ENCODE measurements around the gene TMEM181. TPM values are rescaled to one million over a fixed set of nuclear protein-coding genes. Genes with fewer than 3 reads are reported as not detected.
"Not testable (repeated sequence)": the region's sequence is repeated elsewhere in the genome, so short reads cannot be mapped to it uniquely, and the experiment has no call there.

Gene TMEM181
- total and polyA plus RNA-seq, 2 of the 13 experiments (the other 11 are each of a cell fraction or from before 2014, with no cell fraction given), result 59.1 to 108 TPM

- peaks cover 41 to 77% of the 10 kb centered on the region in 2 experiments for H3K36me3 ChIP-seq (replicated peaks in 1 of 2; ENCODE audit: control insufficient read depth in 1 of 2, insufficient read depth in 2 of 2, low read length in 2 of 2)
- H3K9me3 ChIP-seq (ENCODE audit: low read length); DNase-seq (ENCODE audit: low spot score); intact Hi-C loops (cut with micrococcal nuclease; ENCODE audit: unreplicated experiment); BruUV-seq (replicated peaks); H3K79me2 ChIP-seq (ENCODE audit: insufficient read depth, low read length); H3K4me3 ChIP-seq (replicated peaks in 1 of 3; ENCODE audit: insufficient read depth in 1 of 3, low read depth in 2 of 3, low read length in 3 of 3); H3K27me3 ChIP-seq (ENCODE audit: control insufficient read depth in 1 of 2, insufficient read depth in 2 of 2, low read length in 2 of 2); in situ Hi-C loops (cut with HindIII; ENCODE audit: extremely low pct_ligation_motif_present, low pct_unique_long_range_greater_than_20kb); CTCF ChIA-PET (ENCODE audit: low intra/inter-chr PET ratio, low total read pairs); H3K9ac ChIP-seq (ENCODE audit: insufficient read depth, low read depth, low read length); FAIRE-seq; ATAC-seq; H2AFZ ChIP-seq (ENCODE audit: low read length); POLR2A ChIA-PET; H3K4me2 ChIP-seq (ENCODE audit: low read depth, low read length): not testable (repeated sequence)
- peaks cover 47% of the 10 kb centered on the region for H3K4me1 ChIP-seq (ENCODE audit: insufficient read depth, low read length)
- H4K20me1 ChIP-seq (ENCODE audit: insufficient read depth, low read length), result peaks cover 31% of the 10 kb centered on the region
- peak; percentile 18; the same call in 1 of the 2 replicates for TF ChIP-seq ZNF687 (CRISPR knock-in tag; IDR thresholded peaks at IDR 0.05)
- peak; percentile 96 for TF ChIP-seq ZNF770 (CRISPR knock-in tag; IDR thresholded peaks at IDR 0.05)
- peak; percentile 97 for TF ChIP-seq TP53 (CRISPR knock-in tag; conservative IDR thresholded peaks at IDR 0.05)
- 0 out of 2 replicates have a peak, but pooled peaks have one; percentile 20 for TF ChIP-seq MAF1 (CRISPR knock-in tag; IDR thresholded peaks at IDR 0.05; ENCODE audit: borderline replicate concordance)
- 0 out of 2 replicates have a peak, but pooled peaks have one; percentile 7 for TF ChIP-seq ZNF777 (CRISPR knock-in tag; IDR thresholded peaks at IDR 0.05)
- TF ChIP-seq FOXJ3 (CRISPR knock-in tag; IDR thresholded peaks at IDR 0.05; ENCODE audit: borderline replicate concordance), result 0 out of 2 replicates have a peak, but pooled peaks have one; percentile 20
- H3K27ac ChIP-seq (ENCODE audit: extremely low read length, insufficient read depth, low read length), result peak overlapping the region; percentile 34
- WGBS (ENCODE audit: low lambda C conversion rate), result 92% methylated on average over 3 of the region's 3 CpGs
These were observed 72.7 kb downstream of the TMEM181 start for GRCh38 chr6:158632538-158633119.

Measured in HepG2 (cell line).